Thymus (tissue), 11 donors: ENCODE results near the gene MMP2. TPM values are rescaled to one million over a fixed set of nuclear protein-coding genes. Genes with fewer than 3 reads are reported as not detected.

Experiments used
- DNase-seq, 9 donors: peaks; one replicate each; pipeline ENCODE4 v3.0.0-alpha.2; 2013; ENCODE audit warnings: low spot score in 9 of 9, low read depth in 6 of 9, missing footprints in 1 of 9
- H3K27ac ChIP-seq, 2 donors: one replicate each; pipeline ENCODE4 v1.5.1; 2013; ENCODE audit warnings: control low read depth in 1 of 2, low read depth in 1 of 2, low read length in 1 of 2, mild to moderate bottlenecking in 1 of 2, moderate library complexity in 1 of 2
- H3K27me3 ChIP-seq, 2 donors: one replicate each; pipeline ENCODE4 v1.5.1; 2013; ENCODE audit warnings: low read length in 1 of 2; ENCODE audit not compliant: control insufficient read depth in 2 of 2, insufficient read depth in 1 of 2
- H3K36me3 ChIP-seq, 2 donors: one replicate each; pipeline ENCODE4 v1.5.1; 2013; ENCODE audit warnings: low read length in 1 of 2, mild to moderate bottlenecking in 1 of 2, moderate library complexity in 1 of 2; ENCODE audit not compliant: control insufficient read depth in 2 of 2, insufficient read depth in 2 of 2
- H3K4me1 ChIP-seq, 2 donors: one replicate each; pipeline ENCODE4 v1.5.1; 2013; ENCODE audit warnings: low read length in 2 of 2; ENCODE audit not compliant: control insufficient read depth in 2 of 2, insufficient read depth in 2 of 2
- H3K4me3 ChIP-seq, 2 donors: one replicate each; pipeline ENCODE4 v1.5.1; 2013; ENCODE audit warnings: low read length in 2 of 2, control low read depth in 1 of 2, mild to moderate bottlenecking in 1 of 2
- H3K9me3 ChIP-seq, 2 donors: one replicate each; pipeline ENCODE4 v1.5.1; 2013; ENCODE audit warnings: low read length in 1 of 2, mild to moderate bottlenecking in 1 of 2; ENCODE audit not compliant: control insufficient read depth in 2 of 2, insufficient read depth in 1 of 2
- WGBS: extraction: QIAGEN DNeasy Blood & Tissue Kit; methylation state at CpG from one replicate; pipeline ENCODE4 v1.1.7; 2013; 5-methylcytosine and 5-hydroxymethylcytosine counted together
- polyA plus RNA-seq: library from polyadenylated mRNA; stranded (reverse); fragments of 200-250 nt; gene quantifications from one replicate; pipeline ENCODE4 v1.2.3, GENCODE V29; 2013
- total RNA-seq: library from RNA; stranded (reverse); fragments of 120-200 nt; gene quantifications from one replicate; pipeline ENCODE4 v1.2.4, GENCODE V29; 2013
- donor health status: healthy.

Gene MMP2
- total and polyA plus RNA-seq, 2 donors = 8.5 to 14.3 TPM

- Histone ChIP-seq H3K4me3 (no peak overlapping the region), H3K36me3 (no peaks in the 10 kb centered on the region)
- WGBS = 37% methylated on average over 19 of the region's 19 CpGs
Measured at GRCh38 chr16:55465077-55465896, 13.7 kb upstream of the MMP2 start.

GRCh38 chr16:55466209-55466608 is 12.8 kb upstream of the MMP2 start:
- H3K9me3 ChIP-seq = no peaks in the 10 kb centered on the region
- no peak for DNase-seq
- no peak overlapping the region for H3K27ac ChIP-seq
- no peak overlapping the region for H3K4me3 ChIP-seq
- peaks cover 0 to 2% of the 10 kb centered on the region in 2 donors for H3K27me3 ChIP-seq
- no peaks in the 10 kb centered on the region for H3K4me1 ChIP-seq
- 98% methylated on average over 4 of the region's 4 CpGs for WGBS
- no peaks in the 10 kb centered on the region for H3K36me3 ChIP-seq

More at GRCh38 chr16:55465077-55465896, 13.7 kb upstream of the MMP2 start:
- Histone ChIP-seq H3K27me3 (no peaks in the 10 kb centered on the region), H3K4me1 (no peaks in the 10 kb centered on the region), H3K27ac (no peak overlapping the region), H3K9me3 (no peaks in the 10 kb centered on the region)
- peak; percentile 51 to 92 (median 79) for DNase-seq

GRCh38 chr16:55467898-55468297 is 11.1 kb upstream of the MMP2 start:
- no peaks in the 10 kb centered on the region for H3K4me1 ChIP-seq
- peaks cover 0 to 2% of the 10 kb centered on the region in 2 donors for H3K27me3 ChIP-seq
- H3K9me3 ChIP-seq = no peaks in the 10 kb centered on the region
- H3K27ac ChIP-seq = no peak overlapping the region
- 92% methylated on average over 3 of the region's 3 CpGs for WGBS
- H3K36me3 ChIP-seq = no peaks in the 10 kb centered on the region
- no peak overlapping the region for H3K4me3 ChIP-seq
- DNase-seq = no peak

DNA sequence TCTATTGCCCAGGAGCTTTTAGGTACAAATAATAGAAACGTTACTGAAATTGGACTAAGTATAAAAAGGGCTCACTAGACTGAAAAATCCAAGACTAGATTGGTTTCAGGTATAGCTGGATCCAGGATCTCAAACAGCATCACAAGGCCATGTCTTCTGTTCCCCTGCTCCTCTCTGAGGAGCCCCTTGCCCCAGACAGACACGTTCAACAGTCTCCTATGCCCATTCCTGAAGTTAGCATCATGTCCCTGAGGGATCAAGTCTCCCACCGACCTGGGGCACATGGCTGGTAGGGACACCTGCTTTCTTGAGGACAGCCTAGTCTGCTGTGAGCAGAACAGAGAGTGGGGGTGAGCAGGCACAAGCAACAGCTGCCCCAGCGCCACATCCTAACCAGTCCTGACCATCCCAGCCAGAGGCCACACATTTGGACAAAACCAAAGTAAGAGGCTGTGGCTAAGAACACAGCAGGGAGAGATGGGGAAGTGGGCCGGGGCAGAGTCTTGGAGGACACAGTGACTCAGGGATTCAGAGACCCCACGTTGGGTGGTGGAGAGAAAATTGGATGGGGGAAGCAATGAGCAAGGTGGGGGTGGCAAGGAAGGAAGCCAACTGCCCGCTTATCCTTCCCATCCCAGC is 10.5 kb upstream of the MMP2 start:
- H3K27me3 ChIP-seq = peaks cover 0 to 2% of the 10 kb centered on the region in 2 donors
- H3K4me1 ChIP-seq = no peaks in the 10 kb centered on the region
- no peaks in the 10 kb centered on the region for H3K36me3 ChIP-seq
- no peak for DNase-seq
- 76% methylated on average over 7 of the region's 7 CpGs for WGBS
- no peak overlapping the region for H3K27ac ChIP-seq
- no peak overlapping the region for H3K4me3 ChIP-seq
- H3K9me3 ChIP-seq = no peaks in the 10 kb centered on the region

- peaks cover 0 to 2% of the 10 kb centered on the region in 2 donors for H3K27me3 ChIP-seq
- H3K4me1 ChIP-seq = no peaks in the 10 kb centered on the region
- no peaks in the 10 kb centered on the region for H3K36me3 ChIP-seq
- H3K9me3 ChIP-seq = no peaks in the 10 kb centered on the region
- no peak for DNase-seq
- H3K27ac ChIP-seq = no peak overlapping the region
- no peak overlapping the region for H3K4me3 ChIP-seq
- 96% methylated on average over 9 of the region's 9 CpGs for WGBS
Measured at GRCh38 chr16:55469821-55470532, 9.0 kb upstream of the MMP2 start.

DNA sequence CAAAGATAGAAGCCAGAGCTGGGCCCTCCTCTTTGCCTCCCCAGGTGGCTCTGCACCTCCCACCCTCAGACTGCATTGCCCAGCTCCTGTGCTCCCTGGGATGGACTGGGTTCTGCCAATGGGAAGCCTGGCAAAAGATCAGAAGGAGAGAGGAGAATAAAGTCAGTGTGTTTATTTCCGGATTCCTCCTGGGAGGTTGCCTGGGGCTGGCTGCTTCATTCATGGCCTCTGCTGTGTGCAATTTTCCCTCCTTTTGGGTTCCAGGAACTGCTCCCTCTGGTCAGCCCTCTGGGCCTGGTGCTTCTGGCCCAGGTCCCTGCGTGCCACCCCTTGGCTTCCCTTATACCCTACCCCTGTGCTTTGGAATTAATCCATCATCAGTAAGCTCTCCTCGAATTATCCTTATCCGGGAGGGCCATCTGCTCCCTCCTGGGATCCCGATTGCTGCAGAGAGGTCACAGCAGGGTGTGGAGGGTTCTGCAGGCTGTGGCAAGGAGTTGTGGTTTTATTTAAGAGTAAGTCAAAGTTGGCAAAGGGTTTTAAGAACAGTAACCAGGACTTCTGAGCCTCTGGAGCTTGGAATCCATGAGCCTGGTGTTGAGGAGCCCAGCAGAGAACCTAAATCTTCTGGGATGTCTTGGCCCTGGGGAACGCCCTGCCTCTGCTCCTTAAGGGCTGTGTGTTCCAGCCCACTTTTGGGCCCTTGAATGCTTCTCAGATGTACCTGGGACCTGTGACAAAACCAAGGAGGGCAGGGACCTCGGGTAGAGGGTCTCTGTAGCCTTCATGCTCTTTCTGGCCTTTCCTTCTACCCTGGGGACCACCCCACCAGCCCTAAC is 8.2 kb upstream of the MMP2 start:
- H3K4me3 ChIP-seq = no peak overlapping the region
- WGBS = 90% methylated on average over 7 of the region's 7 CpGs
- no peaks in the 10 kb centered on the region for H3K4me1 ChIP-seq
- no peak overlapping the region for H3K27ac ChIP-seq
- no peaks in the 10 kb centered on the region for H3K36me3 ChIP-seq
- DNase-seq = no peak
- peaks cover 0 to 2% of the 10 kb centered on the region in 2 donors for H3K27me3 ChIP-seq
- no peaks in the 10 kb centered on the region for H3K9me3 ChIP-seq

GRCh38 chr16:55471448-55472097 is 7.4 kb upstream of the MMP2 start:
- Histone ChIP-seq H3K9me3 (no peaks in the 10 kb centered on the region), H3K36me3 (no peaks in the 10 kb centered on the region), H3K4me3 (no peak overlapping the region), H3K27ac (no peak overlapping the region), H3K27me3 (peaks cover 0 to 2% of the 10 kb centered on the region in 2 donors), H3K4me1 (no peaks in the 10 kb centered on the region)
- 87% methylated on average over 4 of the region's 4 CpGs for WGBS
- no peak for DNase-seq

- H3K27me3 ChIP-seq = peaks cover 3 to 18% of the 10 kb centered on the region in 2 donors
- 99% methylated on average over 2 of the region's 2 CpGs for WGBS
- H3K36me3 ChIP-seq = no peaks in the 10 kb centered on the region
- DNase-seq = no peak
- no peaks in the 10 kb centered on the region for H3K9me3 ChIP-seq
- no peak overlapping the region for H3K4me3 ChIP-seq
- no peak overlapping the region for H3K27ac ChIP-seq
- H3K4me1 ChIP-seq = no peaks in the 10 kb centered on the region
Measured at GRCh38 chr16:55473587-55473986, 5.4 kb upstream of the MMP2 start.
